ENCODE results near the gene AGO4.

DNA sequence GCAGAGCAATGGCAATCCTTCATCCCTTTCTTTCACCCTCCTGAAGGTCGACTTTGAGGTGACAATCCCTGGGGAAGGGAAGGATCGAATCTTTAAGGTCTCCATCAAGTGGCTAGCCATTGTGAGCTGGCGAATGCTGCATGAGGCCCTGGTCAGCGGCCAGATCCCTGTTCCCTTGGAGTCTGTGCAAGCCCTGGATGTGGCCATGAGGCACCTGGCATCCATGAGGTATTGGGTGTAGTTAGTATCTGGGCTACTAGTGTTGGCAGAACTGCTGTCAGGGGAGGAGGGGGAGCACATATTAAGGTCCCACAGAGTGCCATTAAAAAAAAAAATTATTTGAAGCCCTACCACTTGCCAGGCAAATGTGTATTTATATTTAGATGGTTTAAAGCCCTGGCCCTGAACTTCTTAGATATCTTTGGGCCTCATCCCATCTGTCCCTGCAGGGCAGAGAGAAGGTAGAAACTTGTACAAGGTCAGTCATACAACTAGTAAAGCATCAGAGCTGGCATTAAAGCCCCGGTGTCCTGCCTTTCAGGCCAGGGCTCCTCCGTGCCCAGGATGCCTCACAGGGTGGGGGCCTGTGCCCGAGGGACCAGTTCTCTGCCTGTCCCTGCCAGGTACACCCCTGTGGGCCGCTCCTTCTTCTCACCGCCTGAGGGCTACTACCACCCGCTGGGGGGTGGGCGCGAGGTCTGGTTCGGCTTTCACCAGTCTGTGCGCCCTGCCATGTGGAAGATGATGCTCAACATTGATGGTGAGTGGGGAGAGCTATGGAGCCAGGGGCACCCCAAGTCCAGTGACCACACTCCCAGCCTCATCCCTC lies 85.4 kb downstream of the AGO4 start:
- no peak for TF ChIP-seq CTCF (IDR thresholded peaks at IDR 0.05; ENCODE audit: low read length)
- no peak for TF ChIP-seq EZH2phosphoT487 (IDR thresholded peaks at IDR 0.05; ENCODE audit: low read length)
